ENCODE measurements around the gene OSBPL10. TPM values are rescaled to one million over a fixed set of nuclear protein-coding genes. Genes with fewer than 3 reads are reported as not detected.

The OSBPL10 gene
- total RNA-seq, 1 experiment from 2014 or later = 75.8 TPM

DNA sequence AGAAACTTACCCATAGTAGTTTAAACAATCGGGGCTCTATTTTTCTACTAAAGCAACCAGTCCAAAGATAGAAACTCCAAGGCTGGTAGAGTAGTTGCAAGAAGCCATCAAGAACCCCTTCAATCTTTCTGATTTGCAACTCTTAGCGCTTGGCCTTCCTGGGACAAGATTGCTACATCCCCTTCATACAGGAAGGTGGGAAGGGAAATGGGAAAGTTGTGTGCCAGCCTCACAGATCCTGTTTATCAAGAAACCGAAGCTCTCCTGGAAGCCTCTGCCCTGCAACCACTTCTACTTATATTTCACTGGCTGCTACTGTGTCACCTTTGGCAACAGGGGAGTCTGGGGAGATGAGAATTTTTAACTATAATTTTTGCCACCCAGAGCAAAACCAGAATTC lies 46.2 kb downstream of the OSBPL10 start:
- DNase-seq (ENCODE audit: low spot score) = no peak
- in situ Hi-C loops (cut with HindIII; ENCODE audit: low sequenced_read_pairs) = no loop called here

DNA sequence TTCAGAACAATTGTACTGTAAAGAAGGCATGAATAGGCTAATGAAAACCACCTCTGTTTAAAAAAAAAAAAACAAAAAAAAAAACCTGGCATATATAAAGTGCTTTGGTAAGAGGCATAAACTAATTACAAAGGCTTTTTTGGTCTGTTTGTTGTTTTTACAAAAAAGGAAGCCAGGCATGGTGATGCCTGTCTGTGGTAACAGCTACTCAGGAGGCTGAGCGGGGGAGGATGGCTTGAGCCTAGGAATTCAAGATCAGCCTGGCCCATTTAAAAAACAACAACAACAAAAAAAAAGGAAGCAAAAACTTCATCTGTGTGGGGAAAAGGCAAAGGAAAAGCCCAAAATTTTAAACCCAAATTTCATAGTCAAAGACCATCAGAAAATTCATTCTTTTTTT lies 47.0 kb downstream of the OSBPL10 start:
- no peak for DNase-seq (ENCODE audit: low spot score)

DNA sequence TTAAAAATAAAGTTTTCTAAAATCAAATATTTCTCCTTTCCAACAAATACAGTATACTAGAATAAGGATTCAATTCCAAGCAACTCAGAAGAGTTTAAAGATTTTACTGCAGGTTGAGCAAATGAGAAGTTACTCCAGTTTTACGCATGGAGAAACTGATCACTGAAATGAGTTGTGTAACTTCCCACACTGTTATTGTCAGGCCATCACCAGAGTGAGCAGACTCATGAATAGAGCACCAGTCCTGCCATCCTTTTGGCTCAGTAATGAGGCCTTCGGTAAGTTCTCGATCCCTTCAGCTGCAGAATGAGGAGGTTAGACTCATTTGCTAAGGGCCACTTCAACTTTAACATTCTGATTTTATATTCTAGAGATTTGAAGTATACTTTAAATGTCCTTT lies 48.1 kb downstream of the OSBPL10 start:
- no peak for DNase-seq (ENCODE audit: low spot score)
- in situ Hi-C loops (cut with HindIII; ENCODE audit: low sequenced_read_pairs) = no loop called here

More for the DNA sequence above, 47.0 kb downstream of the OSBPL10 start:
- in situ Hi-C loops (cut with HindIII; ENCODE audit: low sequenced_read_pairs) = no loop called here

DNA sequence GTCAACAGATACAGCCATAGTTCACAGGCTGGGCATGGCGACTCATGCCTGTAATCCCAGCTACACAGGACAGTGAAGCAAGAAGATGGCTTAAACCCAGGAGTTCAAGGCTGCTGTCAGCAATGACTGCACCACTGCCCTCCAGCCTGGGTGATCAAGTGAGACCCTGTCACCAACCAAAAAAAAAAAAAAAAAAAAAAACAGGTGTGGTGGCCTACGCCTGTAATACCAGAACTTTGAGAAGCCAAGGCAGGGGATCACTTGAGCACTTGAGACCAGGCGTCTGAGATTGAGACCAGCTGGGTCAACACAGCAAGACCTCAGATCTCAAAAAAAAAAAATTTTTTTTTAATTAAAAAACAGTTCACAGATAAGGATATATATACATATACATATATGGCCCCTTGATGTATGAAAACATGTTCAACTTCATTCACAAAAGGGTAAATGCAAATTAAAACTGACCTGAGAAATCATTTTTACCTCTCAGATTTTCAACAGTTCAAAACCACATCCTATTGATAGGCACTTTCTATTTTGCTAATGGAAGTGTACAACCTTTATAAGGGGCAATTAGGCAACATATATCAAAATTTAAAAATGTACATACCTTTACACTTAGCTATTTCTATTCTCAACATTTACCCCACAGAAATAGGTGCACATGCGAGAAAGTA lies 51.1 kb downstream of the OSBPL10 start:
- in situ Hi-C loops (cut with HindIII; ENCODE audit: low sequenced_read_pairs) = no loop called here
- DNase-seq (ENCODE audit: low spot score) = no peak

DNA sequence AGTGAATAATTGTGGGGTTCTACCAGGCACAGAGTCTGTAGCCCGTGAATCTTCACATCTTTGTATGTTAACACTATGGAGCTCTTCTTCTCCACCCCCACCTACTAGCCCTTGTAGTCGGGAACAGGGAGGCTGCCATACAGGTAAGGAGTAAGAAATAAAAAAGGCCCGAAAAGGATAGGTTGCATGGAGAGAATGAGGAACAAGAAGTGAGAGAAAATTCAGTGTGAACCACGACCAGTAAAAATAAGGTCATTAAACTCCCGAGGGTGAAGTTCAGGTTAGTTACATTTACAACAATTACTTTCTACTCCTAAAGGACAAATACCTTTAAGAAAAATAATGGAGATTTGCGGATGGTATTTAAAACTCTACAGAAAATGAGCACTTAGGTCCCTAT lies 53.3 kb downstream of the OSBPL10 start:
- in situ Hi-C loops (cut with HindIII; ENCODE audit: low sequenced_read_pairs) = no loop called here
- DNase-seq (ENCODE audit: low spot score) = no peak

DNA sequence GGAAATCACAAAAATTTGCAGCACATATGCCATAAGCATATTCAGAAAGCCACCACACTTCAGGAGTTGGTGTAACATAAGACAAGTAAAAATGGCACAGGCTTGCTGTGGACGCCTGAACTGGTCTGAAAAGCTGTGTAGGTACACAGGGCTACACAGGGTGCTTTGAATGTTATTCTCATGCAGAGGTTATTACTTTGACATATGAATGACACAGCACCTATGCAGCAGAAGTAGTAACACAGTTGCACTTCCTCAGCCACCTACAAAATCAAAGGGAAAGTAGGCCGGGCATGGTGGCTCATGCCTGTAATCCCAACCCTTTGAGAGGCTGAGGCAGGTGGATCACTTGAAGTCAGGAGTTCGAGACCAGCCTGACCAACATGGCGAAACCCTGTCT lies 54.5 kb downstream of the OSBPL10 start:
- in situ Hi-C loops (cut with HindIII; ENCODE audit: low sequenced_read_pairs) = no loop called here

DNA sequence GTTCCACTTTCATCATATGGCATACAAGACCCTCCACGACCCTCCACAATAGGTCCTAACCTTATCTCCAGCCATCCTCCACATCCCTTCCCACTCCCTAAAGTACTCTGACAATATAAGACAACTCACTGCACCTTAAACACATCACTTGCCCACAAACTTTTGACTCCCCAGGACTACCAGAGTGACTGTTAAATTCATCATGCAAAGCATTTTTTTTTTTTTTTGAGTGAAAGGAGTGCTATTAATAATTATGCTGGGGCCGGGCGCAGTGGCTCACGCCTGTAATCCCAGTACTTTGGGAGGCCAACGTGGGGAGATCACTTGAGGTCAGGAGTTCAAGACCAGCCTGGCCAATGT lies 55.8 kb downstream of the OSBPL10 start:
- DNase-seq (ENCODE audit: low spot score) = no peak
- in situ Hi-C loops (cut with HindIII; ENCODE audit: low sequenced_read_pairs) = no loop called here

More for the DNA sequence above, 54.5 kb downstream of the OSBPL10 start:
- DNase-seq (ENCODE audit: low spot score) = no peak

DNA sequence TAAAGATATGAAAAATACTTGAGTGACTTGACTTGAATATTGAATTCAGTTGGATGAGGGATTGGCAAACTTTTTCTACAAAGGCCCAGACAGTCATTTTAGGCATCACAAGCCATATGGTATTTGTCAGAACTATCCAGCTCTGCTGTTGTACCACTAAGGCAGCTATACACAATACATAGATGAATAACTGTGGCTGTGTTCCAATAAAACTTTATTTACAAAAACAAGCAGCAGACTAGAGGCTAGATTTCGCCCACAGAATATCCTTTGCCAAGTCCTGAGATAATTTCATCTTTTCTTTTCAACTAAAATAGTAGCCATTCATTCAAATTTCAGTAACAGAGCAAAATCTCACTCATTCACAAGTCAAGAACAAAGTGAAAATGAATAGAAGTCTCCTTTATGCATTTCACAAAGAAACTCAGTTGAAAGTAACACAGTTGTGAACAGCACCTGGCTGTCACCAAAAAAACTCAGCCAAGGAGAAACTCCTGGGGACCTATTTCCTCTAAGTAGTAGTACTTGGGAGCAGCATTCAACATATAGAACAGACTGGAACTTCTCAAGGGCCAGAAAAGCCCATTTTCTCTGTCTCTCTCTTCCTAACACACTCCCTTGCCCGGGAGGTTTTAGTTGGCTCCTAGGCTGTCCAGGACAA lies 56.3 kb downstream of the OSBPL10 start:
- in situ Hi-C loops (cut with HindIII; ENCODE audit: low sequenced_read_pairs) = no loop called here
- no peak for DNase-seq (ENCODE audit: low spot score)

DNA sequence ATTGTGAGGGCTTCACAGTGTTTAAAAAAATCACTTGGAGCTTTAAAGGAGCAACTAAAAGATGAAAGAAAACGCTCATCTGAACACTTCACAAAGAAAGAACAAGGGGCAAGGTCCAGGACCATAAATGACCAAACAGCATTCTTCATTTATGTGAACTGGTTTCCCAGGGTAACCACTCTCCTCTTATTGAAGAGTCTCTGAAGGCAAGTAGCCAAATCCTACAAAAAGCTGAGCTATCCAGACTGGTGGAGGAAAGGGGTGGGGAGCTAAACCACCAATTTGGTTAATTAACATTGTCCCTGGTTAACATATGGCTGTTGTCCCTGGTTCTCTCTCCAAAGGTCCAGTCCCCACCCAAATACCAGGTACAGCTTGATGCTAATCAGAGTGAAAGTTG lies 58.1 kb downstream of the OSBPL10 start:
- no peak for DNase-seq (ENCODE audit: low spot score)
- in situ Hi-C loops (cut with HindIII; ENCODE audit: low sequenced_read_pairs) = no loop called here

DNA sequence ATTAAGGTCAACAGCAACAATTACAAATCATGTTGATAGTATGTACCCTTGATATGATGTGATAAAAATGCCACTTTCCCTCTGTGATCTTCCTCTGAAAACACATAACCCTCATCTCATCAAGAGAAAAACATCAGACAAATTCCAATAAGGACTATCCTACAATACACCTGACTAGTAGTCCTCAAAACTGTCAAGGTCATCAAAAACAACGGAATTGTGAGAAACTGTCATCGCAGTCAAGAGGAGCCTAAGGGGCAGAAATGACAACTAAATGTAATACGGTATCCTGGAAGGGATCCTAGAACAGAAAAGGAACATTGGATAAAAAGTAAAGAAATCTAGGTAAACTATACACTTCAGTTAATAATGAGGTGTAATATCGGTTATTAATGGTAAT lies 59.2 kb downstream of the OSBPL10 start:
- in situ Hi-C loops (cut with HindIII; ENCODE audit: low sequenced_read_pairs) = no loop called here
- DNase-seq (ENCODE audit: low spot score) = no peak

DNA sequence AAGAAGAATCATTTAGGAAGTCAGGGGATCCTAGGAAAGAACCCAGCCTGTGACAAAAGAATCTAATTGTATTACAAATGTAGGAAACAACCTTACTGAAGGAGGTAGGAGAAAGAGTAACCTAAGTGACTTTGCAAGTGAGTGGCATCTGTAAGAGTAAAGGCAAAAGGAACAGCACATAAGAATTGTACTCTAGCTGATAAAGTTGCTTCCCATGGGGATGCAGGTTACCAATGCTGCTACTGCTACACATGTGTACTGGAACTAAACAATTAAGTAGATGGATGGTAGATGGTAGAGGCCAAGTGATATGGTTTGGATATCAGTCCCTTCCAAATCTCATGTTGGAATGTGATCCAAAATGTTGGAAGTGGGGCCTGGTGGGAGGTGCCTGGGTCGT lies 60.8 kb downstream of the OSBPL10 start:
- in situ Hi-C loops (cut with HindIII; ENCODE audit: low sequenced_read_pairs) = no loop called here
- DNase-seq (ENCODE audit: low spot score) = no peak

DNA sequence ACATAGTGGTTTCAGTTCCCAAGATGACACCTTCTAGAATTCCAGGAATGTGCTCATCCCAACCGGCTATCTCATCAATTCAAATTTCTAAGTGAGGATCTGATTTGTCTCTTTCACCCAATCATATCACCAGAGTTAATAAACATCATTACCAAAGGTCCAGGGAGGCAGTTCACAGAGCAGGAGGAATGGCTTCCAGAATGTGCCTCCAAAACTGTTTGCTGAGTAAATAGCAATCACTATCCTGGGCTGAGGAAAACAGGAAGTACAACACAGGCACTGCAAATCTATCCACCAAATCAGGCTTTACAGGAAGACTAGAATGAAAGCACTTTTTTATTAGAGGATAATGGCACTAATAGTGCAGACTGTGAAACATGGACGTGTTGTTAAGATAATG lies 61.5 kb downstream of the OSBPL10 start:
- in situ Hi-C loops (cut with HindIII; ENCODE audit: low sequenced_read_pairs) = no loop called here
- no peak for DNase-seq (ENCODE audit: low spot score)

DNA sequence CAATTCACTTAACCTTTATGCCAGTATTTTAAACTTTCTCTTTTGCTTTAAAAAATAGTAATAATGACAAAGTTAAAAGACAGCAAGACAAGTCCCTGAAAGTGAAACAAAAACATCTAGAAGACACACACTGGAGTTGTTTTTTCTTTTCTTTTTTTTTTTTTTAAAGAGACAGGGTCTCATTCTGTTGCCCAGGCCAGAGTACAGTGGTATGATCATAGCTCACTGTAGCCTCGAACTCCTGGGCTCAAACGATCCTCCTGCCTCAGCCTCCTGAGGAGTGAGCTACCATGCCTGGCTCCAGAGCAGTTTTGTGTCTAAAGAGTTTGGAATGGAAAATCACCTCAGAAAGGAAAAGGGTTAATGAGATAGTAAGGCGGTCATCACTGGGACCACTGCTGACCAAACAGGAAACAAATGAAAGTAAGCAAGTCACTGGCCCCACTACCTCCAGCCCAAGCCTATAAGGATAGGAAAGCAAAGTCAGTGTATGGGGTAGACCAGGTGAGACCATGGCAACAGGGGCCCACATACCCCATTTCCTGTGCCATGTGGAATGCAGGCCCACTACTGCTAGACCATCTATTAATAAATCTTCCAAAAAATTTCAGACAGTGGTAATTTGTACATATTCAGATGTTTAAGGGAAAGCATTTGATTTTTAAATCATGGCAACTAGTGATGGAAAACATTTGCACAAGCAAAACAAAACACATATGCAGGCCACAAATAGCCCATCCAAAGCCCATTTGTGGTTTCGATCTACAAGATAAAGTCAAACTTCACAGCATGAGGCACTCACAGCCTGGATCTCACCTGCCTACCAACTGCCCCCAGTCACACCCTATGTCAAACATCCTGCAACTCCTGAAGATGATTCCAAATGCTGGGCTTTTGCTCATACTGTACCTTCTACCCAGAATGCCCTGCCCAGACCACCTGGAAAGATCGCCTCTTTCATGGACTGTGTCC lies 62.6 kb downstream of the OSBPL10 start:
- DNase-seq (ENCODE audit: low spot score) = no peak
- in situ Hi-C loops (cut with HindIII; ENCODE audit: low sequenced_read_pairs) = no loop called here

DNA sequence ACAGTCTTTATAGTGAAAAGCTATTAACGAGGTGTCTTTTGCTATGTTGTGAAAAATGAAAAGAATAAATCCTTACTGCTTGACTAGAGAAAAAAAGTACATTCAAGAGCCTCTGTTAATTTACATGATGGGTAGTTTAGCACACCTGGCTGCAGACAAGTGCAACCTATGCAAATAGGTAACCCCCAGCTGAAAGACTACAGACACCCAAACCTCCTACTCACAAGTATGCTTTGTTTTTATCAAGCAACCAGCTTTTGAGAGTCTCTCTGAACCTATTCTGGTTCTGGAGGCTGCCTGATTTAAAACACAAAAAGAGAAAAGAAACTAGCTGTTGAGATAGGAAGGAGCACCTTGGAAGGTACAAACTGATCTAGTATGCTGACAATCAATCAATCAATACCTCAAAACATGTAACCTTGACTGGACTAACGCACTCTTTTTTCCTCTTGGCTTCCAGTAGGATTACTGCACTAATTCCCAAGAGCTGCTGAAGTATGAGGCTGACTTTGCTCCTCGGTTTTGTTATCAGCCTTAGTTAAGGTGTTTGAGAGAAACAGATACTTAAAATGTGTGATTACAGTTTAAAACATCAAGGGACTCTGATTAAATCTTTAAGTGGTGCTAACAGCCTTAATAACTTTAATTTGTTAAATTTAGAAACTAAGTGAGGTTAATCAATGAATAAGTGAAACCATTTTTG lies 63.6 kb downstream of the OSBPL10 start:
- DNase-seq (ENCODE audit: low spot score) = no peak
- in situ Hi-C loops (cut with HindIII; ENCODE audit: low sequenced_read_pairs) = no loop called here

DNA sequence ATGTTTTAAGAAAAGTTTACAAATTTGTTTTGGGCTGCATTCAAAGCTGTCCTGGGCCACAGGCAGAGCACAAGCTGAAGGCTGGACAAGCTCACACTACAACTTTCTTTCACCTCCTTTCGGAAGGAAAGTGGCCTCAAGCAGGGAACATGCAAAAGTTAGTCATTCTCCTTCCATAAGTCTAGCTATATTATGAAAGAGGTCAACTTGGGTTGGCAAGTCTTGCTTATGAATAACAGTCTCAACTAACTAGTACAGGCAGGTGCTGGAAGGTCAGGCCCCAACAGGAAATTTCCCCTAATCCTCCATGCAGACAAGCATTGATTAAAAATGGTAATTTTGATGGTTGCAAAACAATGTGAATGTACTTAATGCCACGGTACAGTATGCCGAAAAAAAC lies 69.4 kb downstream of the OSBPL10 start:
- DNase-seq (ENCODE audit: low spot score) = no peak
- in situ Hi-C loops (cut with HindIII; ENCODE audit: low sequenced_read_pairs) = no loop called here

DNA sequence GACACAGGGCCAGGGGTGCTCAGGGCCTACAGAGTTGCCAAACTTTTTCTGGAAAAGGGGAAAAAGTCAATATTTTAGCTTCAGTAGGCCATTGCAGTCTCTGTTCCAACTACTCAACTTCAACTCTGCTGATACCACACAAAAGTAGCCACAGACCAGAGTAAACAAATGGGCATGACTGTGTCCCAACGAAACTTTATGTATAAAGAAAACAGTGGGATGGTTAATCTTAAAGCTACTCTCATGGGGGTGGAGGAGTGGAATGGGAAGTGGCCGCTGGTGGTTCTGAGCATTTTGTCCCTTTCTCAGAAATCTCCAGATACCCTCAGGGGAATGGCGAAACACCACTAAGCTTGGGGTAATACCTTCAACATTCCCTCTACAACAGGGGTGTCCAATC lies 69.9 kb downstream of the OSBPL10 start:
- in situ Hi-C loops (cut with HindIII; ENCODE audit: low sequenced_read_pairs) = no loop called here

DNA sequence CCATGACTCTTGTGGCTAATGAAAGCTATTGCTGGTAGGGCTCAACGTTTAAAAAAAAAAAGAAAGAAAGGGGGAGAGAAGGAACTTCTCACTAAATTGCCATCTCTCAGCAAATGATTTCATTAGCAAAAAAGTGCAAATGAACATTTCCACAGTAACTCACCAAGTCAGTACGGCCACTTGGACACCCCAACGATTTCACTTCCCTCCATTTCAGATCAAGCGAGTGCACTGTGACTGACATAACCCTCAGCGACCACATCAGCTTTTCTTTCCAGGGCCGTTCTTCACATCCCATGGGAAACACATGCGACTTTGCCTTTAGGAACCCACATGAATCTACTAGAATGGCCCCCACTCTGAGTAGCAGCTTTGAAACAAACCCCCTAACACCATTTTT lies 71.6 kb downstream of the OSBPL10 start:
- DNase-seq (ENCODE audit: low spot score) = no peak
- in situ Hi-C loops (cut with HindIII; ENCODE audit: low sequenced_read_pairs) = no loop called here

More for the DNA sequence above, 69.9 kb downstream of the OSBPL10 start:
- DNase-seq (ENCODE audit: low spot score) = no peak

DNA sequence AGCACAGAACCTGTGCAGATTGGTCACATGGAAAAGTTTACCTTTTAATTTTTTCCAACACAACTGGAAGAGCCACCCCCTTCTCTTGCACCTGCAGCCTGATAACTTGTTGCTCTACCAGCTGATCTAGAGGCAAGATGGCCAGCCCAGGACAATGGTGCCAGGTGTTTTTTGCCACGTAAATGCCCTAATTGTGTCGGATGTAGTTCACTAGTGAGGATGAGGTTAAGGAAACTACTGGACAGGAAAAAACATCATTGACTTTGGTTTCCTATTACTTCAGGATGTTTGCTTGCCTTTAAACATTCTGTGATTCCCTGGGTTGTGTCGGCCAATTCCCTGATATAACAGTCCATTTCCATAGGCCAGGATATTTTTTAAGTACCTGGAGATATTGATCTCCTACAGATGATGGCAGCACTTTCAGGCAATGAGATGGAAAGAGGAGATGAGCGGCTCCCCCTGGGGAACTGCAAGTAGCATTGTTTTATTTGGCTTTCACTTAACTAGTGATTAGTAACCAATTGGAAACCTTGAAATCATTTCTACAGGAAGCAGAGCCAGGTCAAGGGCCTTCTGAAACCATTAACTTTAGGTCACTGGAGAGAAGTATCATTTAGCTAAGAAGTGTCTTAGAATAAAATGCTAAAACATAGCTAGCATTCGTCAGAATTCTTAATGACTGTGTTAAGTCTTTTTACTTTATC lies 72.5 kb downstream of the OSBPL10 start:
- DNase-seq (ENCODE audit: low spot score) = no peak
- in situ Hi-C loops (cut with HindIII; ENCODE audit: low sequenced_read_pairs) = no loop called here

DNA sequence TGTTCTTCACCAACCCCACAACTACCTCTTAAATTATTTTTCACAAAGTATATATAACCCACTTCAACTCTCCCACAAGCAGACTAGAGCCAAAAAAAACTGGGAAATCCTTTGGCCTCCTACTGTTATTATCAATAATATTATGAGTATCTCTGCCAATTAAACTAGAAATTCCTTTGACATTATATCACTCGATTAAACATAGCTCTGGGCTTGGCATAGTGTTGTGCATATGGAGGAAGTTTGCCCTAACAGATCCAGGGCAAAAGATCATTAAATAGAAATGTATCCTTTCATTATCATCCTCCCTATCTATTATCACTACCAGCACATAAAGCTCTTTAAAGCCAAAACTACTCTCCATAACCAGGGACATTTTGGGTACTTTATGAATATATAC lies 74.9 kb downstream of the OSBPL10 start:
- in situ Hi-C loops (cut with HindIII; ENCODE audit: low sequenced_read_pairs) = no loop called here
- DNase-seq (ENCODE audit: low spot score) = no peak
